Upper lobe of left lung (tissue), 4 donors: Measurements from ENCODE around the gene NPIPA8.
"Not testable (repeated sequence)": the region's sequence is repeated elsewhere in the genome, so short reads cannot be mapped to it uniquely, and the experiment has no call there.

Experiments used
- EP300 ChIP-seq, 4 donors: sonication (generic); formaldehyde crosslinking; IDR thresholded peaks; one replicate each; pipeline ENCODE4 v1.5.1; 2017; ENCODE audit warnings: antibody characterized with exemption in 4 of 4, control low read depth in 2 of 4
- POLR2A ChIP-seq, 4 donors: fragments of 450-650 bp; IDR thresholded peaks; one replicate each; pipeline ENCODE4 v1.5.1; 2016 to 2017; ENCODE audit warnings: antibody characterized with exemption in 4 of 4, mild to moderate bottlenecking in 2 of 4
- POLR2AphosphoS5 ChIP-seq, 2 donors: sonication (generic); formaldehyde crosslinking; IDR thresholded peaks; one replicate each; pipeline ENCODE4 v1.5.1; 2017; ENCODE audit warnings: antibody characterized with exemption in 2 of 2
- TF ChIP-seq, protein P1 (sequence below), 6 experiments: fragments of 450-650 bp in 4 of 6; fragments of 200-600 bp in 2 of 6; sonication (generic) in 2 of 6; IDR thresholded peaks; one replicate each; pipeline ENCODE4 v1.5.1; 2016 to 2019; ENCODE audit warnings: antibody characterized with exemption in 6 of 6

DNA sequence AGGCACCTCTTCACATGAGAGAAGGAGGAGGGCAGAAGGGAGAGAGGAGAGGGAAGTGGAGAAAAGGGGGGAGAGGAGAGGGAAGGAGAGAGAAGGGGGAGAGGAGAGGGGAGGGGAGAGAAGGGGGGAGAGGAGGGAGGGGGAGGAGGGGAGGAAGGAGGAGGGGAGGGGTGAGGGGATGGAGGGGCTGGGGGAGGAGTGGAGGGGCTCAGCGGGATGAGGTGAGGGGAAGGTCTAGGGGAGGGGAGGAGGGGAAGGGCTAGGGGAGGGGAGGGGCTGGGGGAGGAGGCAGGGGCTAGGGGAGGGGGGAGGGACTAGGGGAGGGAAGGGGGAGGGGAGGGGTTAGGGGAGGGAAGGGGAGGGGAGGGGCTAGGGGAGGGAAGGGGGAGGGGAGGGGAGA is 5.5 kb upstream of the NPIPA8 start:
- TF ChIP-seq, protein P1, sequence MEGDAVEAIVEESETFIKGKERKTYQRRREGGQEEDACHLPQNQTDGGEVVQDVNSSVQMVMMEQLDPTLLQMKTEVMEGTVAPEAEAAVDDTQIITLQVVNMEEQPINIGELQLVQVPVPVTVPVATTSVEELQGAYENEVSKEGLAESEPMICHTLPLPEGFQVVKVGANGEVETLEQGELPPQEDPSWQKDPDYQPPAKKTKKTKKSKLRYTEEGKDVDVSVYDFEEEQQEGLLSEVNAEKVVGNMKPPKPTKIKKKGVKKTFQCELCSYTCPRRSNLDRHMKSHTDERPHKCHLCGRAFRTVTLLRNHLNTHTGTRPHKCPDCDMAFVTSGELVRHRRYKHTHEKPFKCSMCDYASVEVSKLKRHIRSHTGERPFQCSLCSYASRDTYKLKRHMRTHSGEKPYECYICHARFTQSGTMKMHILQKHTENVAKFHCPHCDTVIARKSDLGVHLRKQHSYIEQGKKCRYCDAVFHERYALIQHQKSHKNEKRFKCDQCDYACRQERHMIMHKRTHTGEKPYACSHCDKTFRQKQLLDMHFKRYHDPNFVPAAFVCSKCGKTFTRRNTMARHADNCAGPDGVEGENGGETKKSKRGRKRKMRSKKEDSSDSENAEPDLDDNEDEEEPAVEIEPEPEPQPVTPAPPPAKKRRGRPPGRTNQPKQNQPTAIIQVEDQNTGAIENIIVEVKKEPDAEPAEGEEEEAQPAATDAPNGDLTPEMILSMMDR (IDR thresholded peaks at IDR 0.05), result not testable (repeated sequence)
- not testable (repeated sequence) for TF ChIP-seq POLR2AphosphoS5, POLR2A, EP300 (IDR thresholded peaks at IDR 0.05)
